ENCODE results near the gene PCSK4. TPM values are rescaled to one million over a fixed set of nuclear protein-coding genes. Genes with fewer than 3 reads are reported as not detected.

The PCSK4 gene
- total and polyA plus RNA-seq, 2 of the 4 experiments (the other 2 are of a cell fraction): 0.72 to 1.7 TPM

GRCh38 chr19:1503925-1504773 lies 14.0 kb upstream of the PCSK4 start:
- Histone ChIP-seq H3K36me3 (ENCODE audit: control insufficient read depth, insufficient read depth, low read length) (peaks cover 8% of the 10 kb centered on the region), H3K79me1 (ENCODE audit: low read depth in 1 of 2, low read length in 2 of 2) (no peaks in the 10 kb centered on the region), H2BK5ac (ENCODE audit: low read depth, low read length, poor library complexity, severe bottlenecking) (no peak overlapping the region), H3K14ac (replicated peaks; ENCODE audit: low read depth, low read length) (no peak overlapping the region), H3K9ac (ENCODE audit: low read depth, low read length) (no peak overlapping the region), H3K56ac (ENCODE audit: extremely low read depth, insufficient read depth, low read length) (no peak overlapping the region), H2BK20ac (ENCODE audit: low read depth, low read length) (no peak overlapping the region), H2AK5ac (ENCODE audit: low read depth, low read length) (no peak overlapping the region), H3K4ac (ENCODE audit: low read depth, low read length) (no peak overlapping the region), H3K18ac (ENCODE audit: low read depth, low read length) (no peak overlapping the region), H2BK15ac (ENCODE audit: low read depth, low read length) (no peak overlapping the region), H3K27me3 (ENCODE audit: control insufficient read depth, insufficient read depth, low read length) (peaks cover 7% of the 10 kb centered on the region; the same call in 1 of the 2 replicates), H2AFZ (replicated peaks; ENCODE audit: low read length, poor library complexity) (peak overlapping the region; percentile 71), H4K8ac (ENCODE audit: low read depth in 2 of 2, low read length in 2 of 2) (peak overlapping the region; percentile 19 to 35; a peak in 1 of 4 replicates), H3K4me2 (ENCODE audit: low read depth, low read length) (no peak overlapping the region; the same call in 1 of the 2 replicates), H4K91ac (ENCODE audit: insufficient read depth, low read depth, low read length) (no peak overlapping the region), H4K5ac (ENCODE audit: low read depth, low read length) (no peak overlapping the region; the same call in 1 of the 2 replicates), H3K9me3 (ENCODE audit: control insufficient read depth, insufficient read depth, low read length) (no peaks in the 10 kb centered on the region), H3K4me3 (ENCODE audit: insufficient read depth, low read depth, low read length) (no peak overlapping the region), H3K23ac (ENCODE audit: low read depth, low read length) (no peak overlapping the region), H2BK120ac (ENCODE audit: low read depth, low read length) (no peak overlapping the region), H3K27ac (ENCODE audit: insufficient read depth, low read length) (no peak overlapping the region), H2AK9ac (replicated peaks; ENCODE audit: low read depth, low read length, poor library complexity) (peak overlapping the region; percentile 76), H3K9me1 (ENCODE audit: insufficient read depth, low read length) (no peaks in the 10 kb centered on the region; the same call in 1 of the 2 replicates), H3K4me1 (ENCODE audit: control insufficient read depth, insufficient read depth, low read length) (peaks cover 5% of the 10 kb centered on the region), H4K20me1 (ENCODE audit: insufficient read depth, low read length) (no peaks in the 10 kb centered on the region; the same call in 1 of the 2 replicates)
- dilution Hi-C loops (cut with HindIII; ENCODE audit: low sequenced_read_pairs, unreplicated experiment) (no loop called here), in situ Hi-C loops (cut with MboI; ENCODE audit: low sequenced_read_pairs) (no loop called here), intact Hi-C loops (cut with micrococcal nuclease) (no loop called here)
- WGBS, 2 experiments (ENCODE audit: extremely low coverage in 2 of 2, insufficient read length in 1 of 2): 64% methylated on average over 7 of the region's 23 CpGs; no CpG with 5 or more reads in 1 of the 2 experiments
- ChIA-PET CTCF (no interaction called here), POLR2A (ENCODE audit: unreplicated experiment) (no interaction called here)
- no TSS peak for BruUV-seq (replicated peaks)
- ATAC-seq (ENCODE audit: low read depth) (no peak), DNase-seq (no peak)
- no peak for TF ChIP-seq NFE2L2 (IDR thresholded peaks at IDR 0.05; ENCODE audit: low read depth, low read length)
- no peak for TF ChIP-seq USF2 (IDR thresholded peaks at IDR 0.05; ENCODE audit: low read depth, low read length)
- TF ChIP-seq BHLHE40 (IDR thresholded peaks at IDR 0.05; ENCODE audit: low read depth, low read length): no peak
- no peak for TF ChIP-seq MXI1 (IDR thresholded peaks at IDR 0.05; ENCODE audit: borderline replicate concordance, low read depth, low read length)
- TF ChIP-seq RCOR1 (IDR thresholded peaks at IDR 0.05; ENCODE audit: insufficient replicate concordance, low read length): no peak
- no peak for TF ChIP-seq RFX5 (IDR thresholded peaks at IDR 0.05; ENCODE audit: low read depth, low read length)
- no peak for TF ChIP-seq FOS (IDR thresholded peaks at IDR 0.05; ENCODE audit: low read depth, low read length)
- TF ChIP-seq MAZ (IDR thresholded peaks at IDR 0.05; ENCODE audit: borderline replicate concordance, low read depth, low read length): no peak
- TF ChIP-seq CEBPB (IDR thresholded peaks at IDR 0.05; ENCODE audit: low read depth, low read length): no peak

Data from IMR-90 (cell line).